HL-60 (cell line): ENCODE data around the gene RCBTB1.

Source experiments
- DNase-seq, 2 experiments: peaks; one replicate each; pipeline ENCODE4 v3.0.0-alpha.2; 2010 to 2020; ENCODE audit warnings: low read depth in 1 of 2, low spot score in 1 of 2
- H3K27ac ChIP-seq: fragments of 250-450 bp; sonication (Bioruptor Pico); replicated peaks from 2 replicates; pipeline ENCODE4 v1.5.1; 2020; ENCODE audit warnings: mild to moderate bottlenecking, moderate library complexity
- H3K27me3 ChIP-seq: fragments of 250-450 bp; sonication (Bioruptor Pico); 2 replicates; pipeline ENCODE4 v1.5.1; 2021; ENCODE audit warnings: mild to moderate bottlenecking, moderate library complexity; ENCODE audit not compliant: insufficient read depth, poor library complexity, severe bottlenecking
- H3K4me3 ChIP-seq: replicated peaks from 2 replicates; pipeline ENCODE4 v1.5.1; 2011; ENCODE audit warnings: mild to moderate bottlenecking, control low read depth, low read length; ENCODE audit not compliant: insufficient read depth
- CTCF ChIP-seq: IDR thresholded peaks from one replicate; pipeline ENCODE4 v1.5.1; 2011; ENCODE audit warnings: low read length, control low read depth, inconsistent platforms; ENCODE audit not compliant: insufficient read depth
- GABPA ChIP-seq: IDR thresholded peaks from 2 replicates; pipeline ENCODE4 v1.6.1; 2012; ENCODE audit warnings: low read depth
- POLR2AphosphoS5 ChIP-seq: IDR thresholded peaks from 2 replicates; pipeline ENCODE4 v1.6.1; 2012; ENCODE audit warnings: low read depth
- REST ChIP-seq: IDR thresholded peaks from 2 replicates; pipeline ENCODE4 v1.6.1; 2012; ENCODE audit warnings: low read depth; ENCODE audit not compliant: insufficient replicate concordance
- SPI1 ChIP-seq: IDR thresholded peaks from 2 replicates; pipeline ENCODE4 v1.6.1; 2012; ENCODE audit warnings: low read depth, mild to moderate bottlenecking, borderline replicate concordance

The RCBTB1 gene

GRCh38 chr13:49502954-49503353 is 82.4 kb downstream of the RCBTB1 start:
- TF ChIP-seq CTCF (no peak), POLR2AphosphoS5 (no peak), SPI1 (no peak), REST (no peak), GABPA (no peak)
- DNase-seq = no peak
- Histone ChIP-seq H3K27me3 (no peaks in the 10 kb centered on the region), H3K27ac (no peak overlapping the region), H3K4me3 (no peak overlapping the region)

- TF ChIP-seq SPI1 = no peak
- TF ChIP-seq CTCF = no peak
- TF ChIP-seq POLR2AphosphoS5 = no peak
- TF ChIP-seq GABPA = no peak
- TF ChIP-seq REST = no peak
Observed at GRCh38 chr13:49499889-49500660, 85.3 kb downstream of the RCBTB1 start.

GRCh38 chr13:49498206-49498605 is 87.2 kb downstream of the RCBTB1 start:
- TF ChIP-seq SPI1 (no peak), REST (no peak), GABPA (no peak)
- Histone ChIP-seq H3K27ac (no peak overlapping the region), H3K4me3 (no peak overlapping the region), H3K27me3 (no peaks in the 10 kb centered on the region)
- DNase-seq = no peak

More at GRCh38 chr13:49499889-49500660, 85.3 kb downstream of the RCBTB1 start:
- Histone ChIP-seq H3K4me3 (no peak overlapping the region), H3K27me3 (no peaks in the 10 kb centered on the region), H3K27ac (no peak overlapping the region)
- DNase-seq = no peak
